Stimulated activated CD4-positive, alpha-beta T cell treated with anti-CD3 and anti-CD28 coated beads, Interleukin-1b, Interleukin-23, amount 100 ng/mL, for 1 hour (primary cell): ENCODE results near the gene OFD1.
A peak's percentile ranks its signal among the peaks of the same experiment; 100 is the strongest.
"Not testable (repeated sequence)": the region's sequence is repeated elsewhere in the genome, so short reads cannot be mapped to it uniquely, and the experiment has no call there.

Experiments
- DNase-seq, 2 donors: peaks; one replicate each; pipeline ENCODE4 v3.0.0-alpha.2; 2020; ENCODE audit warnings: low read depth in 2 of 2

The OFD1 gene

DNA sequence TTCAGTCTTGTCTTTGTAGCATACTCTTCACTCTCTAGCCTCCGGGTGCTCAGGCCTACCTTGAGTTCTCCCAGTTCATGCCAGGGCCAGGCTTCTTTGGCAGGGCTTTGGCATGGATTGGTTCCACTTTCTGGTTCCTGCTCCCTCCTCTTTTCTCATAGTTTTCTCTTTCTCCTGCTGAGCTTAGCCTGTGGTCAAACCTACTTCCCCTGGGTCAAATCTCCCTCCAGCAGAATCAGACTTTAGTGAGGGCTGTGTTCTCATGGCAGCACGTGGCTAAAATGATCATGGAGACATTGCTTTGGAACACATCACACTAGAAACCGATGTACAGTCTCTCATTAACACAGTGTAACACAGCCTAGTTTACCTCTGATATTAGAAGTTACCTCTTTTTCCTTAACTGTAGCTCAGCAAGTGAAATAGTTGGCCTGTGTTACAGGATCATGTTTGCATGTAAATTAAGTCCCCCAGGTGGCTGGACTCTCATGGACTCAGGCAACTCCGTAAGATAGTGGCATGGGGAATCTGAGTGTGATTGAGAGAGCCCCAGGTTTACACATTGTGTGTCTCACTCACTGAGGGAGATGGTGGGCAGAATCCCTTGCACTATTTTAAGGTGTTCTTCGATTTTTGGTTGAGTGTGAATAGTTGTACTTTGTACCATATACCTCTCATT lies 32.3 kb upstream of the OFD1 start:
- no peak for DNase-seq

DNA sequence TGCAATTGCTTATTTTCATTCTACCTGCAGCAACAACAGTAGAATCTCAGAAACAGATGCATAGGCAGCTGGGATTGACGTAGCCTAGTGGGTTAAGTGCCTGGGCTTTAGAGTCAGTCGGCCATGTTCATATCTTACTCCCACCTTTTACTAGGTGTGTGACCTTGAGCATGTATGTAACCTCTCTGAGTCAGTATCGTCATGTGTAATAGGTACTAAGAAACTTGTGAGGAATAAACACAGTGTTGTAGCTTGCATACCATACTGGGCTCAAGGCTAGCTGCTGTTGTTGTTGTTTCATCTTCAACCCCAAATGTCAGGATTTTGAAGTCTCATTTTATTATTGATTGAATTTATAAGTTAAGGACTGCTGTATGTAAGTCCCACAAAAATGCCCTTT lies 31.4 kb upstream of the OFD1 start:
- no peak for DNase-seq

DNA sequence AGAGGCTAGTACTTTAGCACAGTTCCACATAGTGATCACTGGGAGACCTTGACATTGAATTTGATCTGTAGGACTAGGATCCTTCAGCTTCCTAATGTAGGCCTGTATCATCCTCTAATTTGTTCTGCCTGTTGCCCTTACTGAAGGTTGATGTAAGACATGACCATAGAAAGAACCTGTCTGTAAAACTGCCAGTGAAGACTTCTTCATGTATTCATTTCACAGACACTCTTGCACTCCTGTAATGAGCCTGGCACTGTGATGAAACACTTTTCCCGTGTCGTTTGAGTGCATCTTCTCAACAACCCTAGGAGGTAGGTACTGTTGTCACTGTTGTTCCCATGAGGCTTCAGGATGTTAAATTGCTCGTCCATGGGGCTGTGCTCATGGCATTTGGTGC lies 31.0 kb upstream of the OFD1 start:
- no peak for DNase-seq

DNA sequence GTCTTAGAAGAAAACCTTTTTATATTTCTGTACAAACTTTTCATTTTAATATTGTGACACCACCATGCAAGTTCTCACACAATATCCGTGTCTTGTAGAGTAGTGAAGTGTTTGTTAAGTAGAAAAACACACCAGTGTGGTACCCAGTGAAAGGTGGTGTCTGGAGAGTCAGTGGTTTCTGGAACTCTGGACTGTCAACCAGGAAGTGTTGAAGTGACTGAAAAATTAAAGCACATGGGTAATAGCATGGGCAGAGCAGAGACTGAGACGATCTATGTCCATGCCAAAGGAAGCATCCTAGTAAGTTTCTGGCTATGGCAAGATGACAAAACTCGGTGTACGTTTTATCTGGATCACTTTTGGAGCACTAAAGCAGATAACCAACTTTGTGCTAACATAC lies 23.4 kb upstream of the OFD1 start:
- DNase-seq = no peak

DNA sequence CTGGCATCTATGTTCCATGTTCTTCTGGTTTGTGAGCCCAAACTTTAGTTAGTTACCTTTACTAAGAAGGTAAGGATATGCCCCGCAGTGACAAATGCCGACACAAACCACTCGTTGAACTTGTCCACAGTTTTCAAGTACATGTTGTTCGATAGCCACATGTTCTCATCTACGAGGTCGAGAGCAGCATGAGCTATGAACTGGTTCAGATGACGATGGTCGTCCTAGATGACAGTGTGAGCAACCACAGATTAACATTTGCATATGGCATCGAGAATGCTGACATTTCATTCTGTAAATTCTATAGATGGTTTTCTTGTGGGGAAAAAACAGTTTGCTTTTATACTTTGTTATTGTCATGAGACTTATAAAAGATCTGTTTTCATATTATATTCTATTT lies 18.1 kb upstream of the OFD1 start:
- no peak for DNase-seq

DNA sequence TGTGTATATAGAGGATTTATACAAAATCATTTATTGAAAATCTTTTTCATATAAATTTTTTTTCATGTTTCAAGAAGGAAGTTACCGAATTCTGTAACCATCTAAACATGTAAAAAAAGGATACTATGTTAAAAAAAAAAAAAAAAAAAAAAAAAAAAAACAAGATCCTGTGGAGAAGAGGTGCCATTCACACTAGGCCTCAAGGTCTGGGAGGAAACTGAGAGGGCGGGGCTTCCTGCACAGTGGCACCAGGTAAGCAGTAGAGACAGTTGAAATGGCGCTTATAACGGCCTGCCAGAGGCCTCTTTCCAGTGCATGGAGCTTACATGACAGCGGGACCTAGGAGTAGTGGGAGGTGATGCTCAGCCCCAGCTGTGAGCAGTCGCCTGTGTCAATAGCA lies 17.6 kb upstream of the OFD1 start:
- peak in 1 of 2 donors; percentile 8 for DNase-seq

DNA sequence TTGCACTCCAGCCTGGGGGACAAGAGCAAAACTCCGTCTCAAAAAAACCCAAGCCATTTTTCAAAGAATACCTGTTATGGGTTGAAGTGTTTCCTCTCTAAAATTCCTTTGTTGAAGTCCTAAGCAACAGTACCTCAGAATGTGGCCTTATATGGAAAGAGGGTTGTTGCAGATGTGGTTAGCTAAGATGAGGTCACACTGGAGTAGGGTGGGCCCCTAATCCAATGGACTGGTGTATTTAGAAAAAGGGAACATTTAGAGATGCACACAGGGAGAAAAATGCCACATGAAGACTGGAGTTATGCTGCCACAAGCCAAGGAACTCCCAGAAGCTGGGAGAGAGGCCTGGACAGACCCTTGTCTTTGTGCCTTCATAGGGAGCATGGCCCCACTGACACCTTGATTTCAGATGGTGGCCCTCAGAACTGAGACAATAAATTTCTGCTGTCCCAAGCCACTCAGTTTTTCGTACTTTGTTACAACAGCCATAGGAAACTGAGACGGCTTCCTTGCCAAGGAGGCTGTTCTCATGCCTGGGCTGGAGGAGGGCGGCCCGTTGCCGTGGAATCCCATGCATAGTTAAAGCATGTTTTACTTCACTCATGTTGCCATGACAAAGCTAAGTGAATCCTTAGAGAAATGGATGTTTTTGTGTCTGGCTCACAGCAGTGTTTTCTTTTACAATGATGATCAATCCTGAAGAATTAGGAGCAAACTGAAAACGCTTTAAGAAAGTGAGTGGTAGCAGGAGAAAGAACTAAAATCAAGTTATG lies 16.7 kb upstream of the OFD1 start:
- DNase-seq = no peak

DNA sequence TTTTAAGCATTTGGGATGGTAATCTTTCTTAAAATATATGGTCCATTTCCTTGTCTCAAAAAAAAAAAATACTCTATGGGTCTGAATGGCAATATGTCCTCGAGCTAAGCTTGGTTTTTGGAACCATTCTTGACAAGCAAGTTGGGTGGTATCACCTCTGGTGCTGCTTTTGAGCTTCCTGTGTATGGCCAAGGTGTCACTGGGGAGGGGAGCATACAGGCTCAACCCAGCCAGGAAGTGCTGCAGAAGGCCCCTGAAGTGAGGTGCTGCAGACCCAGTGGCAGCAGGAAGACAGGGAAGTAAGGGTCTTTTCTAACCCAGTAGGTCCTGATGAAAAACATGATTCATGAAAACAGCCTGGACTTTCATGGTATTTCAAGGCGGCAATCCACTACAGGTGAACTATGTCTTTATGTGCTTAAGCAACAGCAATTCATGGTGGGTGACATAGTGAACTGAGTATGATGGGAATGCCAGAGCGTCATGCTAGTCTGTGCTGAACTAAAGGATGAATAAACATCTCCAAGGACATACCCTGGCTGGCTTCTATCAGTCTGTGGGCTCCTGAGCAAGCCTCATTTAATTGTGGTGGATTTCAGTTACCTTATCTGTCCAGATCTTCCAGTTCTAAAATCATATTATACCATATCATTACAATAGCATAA lies 15.2 kb upstream of the OFD1 start:
- DNase-seq = no peak

DNA sequence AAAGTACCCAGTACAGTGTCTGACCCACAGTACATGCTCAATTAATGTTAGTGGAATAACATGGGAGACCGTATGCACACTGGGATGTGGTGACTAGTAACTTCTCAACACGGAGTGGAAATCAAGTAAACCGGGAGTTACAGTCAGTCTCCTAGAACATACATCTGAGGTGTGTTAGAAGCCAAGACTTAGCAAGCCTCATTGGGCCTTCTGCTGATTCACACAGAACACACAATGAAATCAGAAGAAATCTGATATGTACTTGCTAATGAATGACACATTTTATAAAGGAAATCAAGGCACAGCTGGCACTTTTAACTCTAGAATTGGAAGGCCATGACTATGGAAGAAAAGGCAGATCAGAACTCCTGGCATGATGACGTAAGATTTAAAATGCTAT lies 13.2 kb upstream of the OFD1 start:
- DNase-seq = no peak

DNA sequence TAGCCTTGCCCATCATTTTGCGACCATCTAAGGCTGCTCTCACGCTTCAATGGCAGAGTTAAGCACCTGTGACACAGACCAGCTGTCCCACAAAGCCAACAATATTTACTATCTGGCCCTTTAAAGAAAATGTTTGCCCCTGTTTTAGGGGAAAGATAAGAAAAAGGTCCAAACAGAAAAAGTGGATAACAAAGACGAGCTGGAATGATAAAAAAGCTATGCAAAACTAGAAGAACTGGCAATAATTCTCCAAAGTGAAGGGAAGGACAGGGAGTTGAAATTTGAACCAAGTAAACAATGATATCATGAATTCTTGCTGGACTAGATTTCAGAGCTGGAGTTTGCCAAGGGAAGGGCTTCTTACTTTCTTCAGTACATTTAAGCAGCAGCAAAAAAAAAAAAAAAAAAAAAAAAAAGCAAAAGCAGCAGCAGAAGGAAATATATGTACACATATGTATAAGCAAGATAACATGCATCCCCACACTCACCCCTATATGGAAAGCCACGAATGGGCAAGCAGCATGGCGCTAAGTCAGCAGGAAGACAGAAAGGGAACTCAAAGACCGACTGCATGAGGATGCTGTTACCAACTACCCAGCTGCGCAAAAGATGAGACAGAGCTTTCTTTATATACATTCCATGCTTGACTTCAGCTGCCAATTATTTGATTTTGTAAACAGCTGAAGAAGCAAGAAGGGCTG lies 12.6 kb upstream of the OFD1 start:
- no peak for DNase-seq

DNA sequence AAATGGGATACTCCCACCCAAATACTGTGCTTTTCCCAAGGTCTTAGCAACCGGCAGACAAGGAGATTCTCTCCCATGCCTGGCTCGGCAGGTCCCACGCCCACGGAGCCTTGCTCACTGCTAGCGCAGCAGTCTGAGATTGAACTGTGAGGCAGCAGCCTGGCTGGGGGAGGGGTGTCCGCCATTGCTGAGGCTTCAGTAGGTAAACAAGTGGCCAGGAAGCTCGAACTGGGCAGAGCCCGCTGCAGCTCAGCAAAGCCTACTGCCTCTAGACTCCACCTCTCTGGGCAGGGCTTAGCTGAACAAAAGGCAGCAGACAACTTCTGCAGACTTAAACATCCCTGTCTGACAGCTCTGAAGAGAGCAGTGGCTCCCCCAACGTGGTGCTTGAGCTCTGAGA lies 9.7 kb upstream of the OFD1 start:
- DNase-seq = peak in 1 of 2 donors; percentile 3

DNA sequence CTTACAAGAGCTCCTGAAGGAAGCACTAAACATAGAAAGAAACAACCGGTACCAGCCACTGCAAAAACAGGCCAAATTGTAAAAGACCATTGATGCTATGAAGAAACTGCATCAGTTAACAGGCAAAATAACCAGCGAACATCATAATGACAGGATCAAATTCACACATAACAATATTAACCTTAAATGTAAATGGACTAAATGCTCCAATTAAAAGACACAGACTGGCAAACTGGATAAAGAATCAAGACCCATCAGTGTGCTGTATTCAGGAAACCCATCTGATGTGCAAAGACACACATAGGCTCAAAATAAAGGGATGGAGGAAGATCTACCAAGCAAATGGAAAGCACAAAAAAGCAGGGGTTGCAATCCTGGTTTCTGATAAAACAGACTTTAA lies 8.0 kb upstream of the OFD1 start:
- not testable (repeated sequence) for DNase-seq

DNA sequence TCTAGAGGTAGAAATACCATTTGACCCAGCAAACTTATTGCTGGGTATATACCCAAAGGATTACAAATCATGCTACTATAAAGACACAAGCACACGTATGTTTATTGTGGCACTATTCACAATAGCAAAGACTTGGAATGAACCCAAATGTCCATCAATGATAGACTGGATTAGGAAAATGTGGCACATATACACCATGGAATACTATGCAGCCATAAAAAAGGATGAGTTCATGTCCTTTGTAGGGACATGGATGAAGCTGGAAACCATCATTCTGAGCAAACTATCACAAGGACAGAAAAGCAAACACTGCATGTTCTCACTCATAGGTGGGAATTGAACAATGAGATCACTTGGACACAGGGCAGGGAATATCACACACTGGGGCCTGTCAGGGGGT lies 4.0 kb upstream of the OFD1 start:
- not testable (repeated sequence) for DNase-seq

DNA sequence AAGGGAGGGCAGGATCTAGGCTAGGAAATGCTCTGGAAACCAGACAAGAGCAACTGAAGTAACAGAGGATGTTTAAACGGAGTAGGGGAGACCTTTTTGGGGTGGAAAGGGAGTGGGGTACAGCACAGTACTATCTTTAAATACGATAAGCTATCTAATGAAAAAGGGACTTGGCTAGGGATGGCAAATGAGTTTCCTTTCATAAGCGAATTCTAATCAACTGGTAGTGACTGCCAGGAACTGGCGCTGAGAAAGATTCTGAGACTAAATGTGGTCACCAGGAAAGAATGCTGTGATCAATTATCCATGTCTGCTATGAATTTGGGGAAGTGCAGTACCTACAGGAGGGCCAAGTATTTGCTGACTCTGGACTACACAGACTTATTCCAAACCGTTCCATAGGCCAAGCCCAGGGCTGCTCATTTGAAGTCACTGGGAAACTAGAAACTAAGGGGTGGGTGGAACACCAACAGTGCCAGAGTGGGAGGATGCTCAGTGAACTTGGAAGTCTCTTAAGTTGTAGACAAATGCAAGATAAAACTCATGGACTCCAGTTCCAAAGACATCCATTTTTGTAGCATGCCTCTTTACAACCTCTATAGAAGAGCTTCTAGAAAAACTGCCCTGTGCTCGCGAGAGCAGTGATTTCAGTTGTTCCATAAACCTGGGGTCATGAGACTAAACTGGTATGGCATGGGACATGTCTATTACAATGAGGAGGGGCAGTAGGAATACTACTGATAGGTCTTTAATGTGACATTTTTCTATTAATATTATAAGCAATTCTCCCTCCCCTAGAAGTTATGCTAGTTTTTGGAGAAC lies 2.1 kb upstream of the OFD1 start:
- DNase-seq = no peak

DNA sequence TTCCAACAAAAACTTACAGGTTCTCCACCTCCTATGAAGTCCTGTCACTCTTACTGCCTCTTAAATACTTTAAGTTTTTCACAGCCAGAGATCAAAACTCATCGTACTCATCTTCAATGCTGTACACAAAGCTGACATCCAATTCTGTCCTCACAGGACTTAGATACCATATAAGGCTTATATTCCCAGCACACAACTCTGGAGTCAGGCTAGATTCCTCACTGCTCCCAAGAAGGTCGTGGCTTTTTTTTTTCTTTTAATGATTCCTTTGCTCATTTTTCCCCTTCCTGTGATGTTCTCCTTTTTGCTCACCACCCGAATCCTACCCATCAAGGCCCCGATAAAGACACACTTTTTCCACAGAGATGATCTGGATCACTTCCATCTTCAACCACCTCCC lies 1.0 kb upstream of the OFD1 start:
- no peak for DNase-seq

DNA sequence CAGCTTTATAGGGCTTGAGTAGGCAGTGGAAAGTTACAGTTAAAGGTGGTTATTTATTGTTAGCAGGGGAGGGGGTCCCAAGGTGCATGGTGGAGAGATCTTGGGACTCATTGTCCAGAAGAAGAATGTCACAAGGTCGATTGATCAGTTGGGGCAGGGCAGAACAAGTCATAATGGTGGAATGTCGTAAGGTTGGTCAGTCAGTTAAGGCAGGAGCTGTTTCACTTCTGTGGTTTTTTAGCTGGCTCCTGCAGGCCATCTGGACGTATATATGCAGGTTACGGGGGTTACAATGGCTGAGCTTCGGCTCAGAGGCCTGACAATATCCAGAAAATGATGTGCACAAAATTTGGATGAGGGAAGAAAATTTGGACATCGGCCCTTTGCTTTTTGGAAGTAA lies 7.1 kb downstream of the OFD1 start:
- DNase-seq = no peak

DNA sequence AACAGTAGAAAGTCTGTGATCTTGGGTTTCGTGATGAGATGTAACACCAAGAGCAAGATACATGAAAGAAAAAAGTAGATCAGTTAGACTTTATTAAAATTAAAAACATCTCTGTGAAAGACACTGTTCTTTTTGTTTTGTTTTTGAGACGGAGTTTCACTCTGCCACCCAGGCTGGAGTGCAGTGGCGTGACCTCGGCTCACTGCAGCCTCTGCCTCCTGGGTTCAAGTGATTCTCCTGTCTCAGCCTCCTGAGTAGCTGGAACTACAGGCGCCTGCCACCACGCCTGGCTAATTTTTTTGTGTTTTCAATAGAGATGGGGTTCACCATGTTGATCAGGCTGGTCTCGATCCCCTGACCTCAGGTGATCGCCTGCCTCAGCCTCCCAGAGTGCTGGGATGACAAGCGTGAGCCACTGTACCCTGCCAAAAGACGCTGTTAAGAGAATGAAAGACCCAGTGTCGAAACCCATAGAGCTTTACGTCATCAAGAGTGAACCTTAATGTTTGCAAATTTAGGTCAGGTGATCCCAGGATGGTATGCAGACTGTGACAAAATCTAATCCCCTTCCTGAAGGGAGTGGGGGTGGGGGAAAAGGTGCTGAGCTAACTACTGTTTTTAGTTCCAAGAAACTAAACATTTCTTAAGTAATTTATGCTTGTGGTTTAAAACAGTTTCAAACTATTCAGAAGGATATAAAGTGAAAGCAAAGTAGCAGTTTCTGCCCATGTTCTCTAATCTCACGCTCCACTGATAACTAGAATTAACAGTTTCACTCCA lies 8.0 kb downstream of the OFD1 start:
- DNase-seq = no peak

DNA sequence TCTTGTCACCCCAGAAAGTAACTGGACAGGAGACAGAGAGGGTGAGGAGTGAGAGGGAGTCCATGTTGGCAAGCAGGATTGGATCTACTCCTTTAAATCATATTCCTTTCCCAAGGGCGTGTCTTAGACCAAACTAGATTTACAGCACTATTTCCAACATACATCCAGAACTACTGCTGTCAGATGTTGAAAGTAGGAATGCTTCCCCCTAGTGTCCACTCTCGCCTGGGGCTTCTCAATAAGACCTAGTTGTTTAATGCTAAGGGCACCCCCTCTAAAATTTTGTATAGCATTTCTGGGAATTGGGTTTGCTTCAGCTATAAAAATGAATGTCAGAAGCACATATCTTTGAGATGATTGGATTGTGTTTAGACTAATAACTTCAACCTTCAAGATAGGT lies 13.3 kb downstream of the OFD1 start:
- DNase-seq = no peak

DNA sequence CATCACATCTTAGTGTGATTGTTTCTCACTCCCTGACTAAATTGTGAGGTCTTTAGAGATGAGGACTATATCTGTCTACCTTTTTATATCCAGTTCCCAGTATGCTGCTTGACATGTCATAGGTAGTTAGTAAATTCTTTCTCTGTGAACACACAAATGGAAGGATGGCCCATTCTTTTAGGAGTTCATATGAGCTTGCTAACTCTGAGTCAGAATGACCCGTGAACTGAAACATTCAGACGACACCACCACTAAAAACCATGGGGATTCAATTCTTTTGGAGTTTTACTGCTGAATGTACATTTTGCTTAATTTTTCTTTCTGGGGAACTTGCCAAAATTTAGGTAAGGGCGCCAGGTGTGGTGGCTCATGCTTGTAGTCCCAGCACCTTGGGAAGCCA lies 13.9 kb downstream of the OFD1 start:
- DNase-seq = no peak

DNA sequence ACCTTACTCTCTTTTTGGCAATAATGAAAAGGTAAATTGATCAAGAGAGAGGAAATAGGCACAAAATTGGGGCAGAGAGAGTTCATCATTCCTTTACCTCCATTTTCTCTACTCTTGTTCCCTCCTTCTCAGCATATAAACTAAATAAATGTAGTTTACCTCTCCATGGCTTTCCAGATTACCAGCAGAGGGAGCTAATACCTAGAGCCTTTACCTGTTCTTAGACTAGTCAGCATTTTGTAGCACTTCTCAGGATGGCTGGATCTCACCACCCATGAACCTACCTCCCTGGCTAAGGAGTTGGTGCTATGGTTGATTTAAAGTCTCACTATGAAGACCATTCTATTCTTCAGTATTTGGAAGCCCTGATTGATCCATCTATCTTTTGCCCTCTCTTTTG lies 15.7 kb downstream of the OFD1 start:
- no peak for DNase-seq

DNA sequence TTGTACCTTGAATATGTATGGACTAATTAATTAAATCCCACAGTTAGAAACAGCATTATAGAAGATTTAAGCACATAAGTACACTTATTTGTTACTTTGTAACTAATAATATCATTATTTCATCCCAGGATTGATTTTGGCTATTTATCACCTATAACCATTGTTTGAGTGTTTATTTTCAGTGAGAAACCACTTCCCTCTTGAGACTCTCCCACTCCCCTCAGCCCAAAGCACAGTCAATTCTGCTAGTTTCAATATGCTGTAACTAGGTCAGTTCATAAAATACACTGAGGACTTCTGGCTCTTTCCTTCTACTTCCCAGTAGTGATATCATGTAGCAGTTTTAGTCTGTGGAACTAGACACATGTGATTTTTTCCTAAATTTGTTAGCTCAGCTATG lies 16.3 kb downstream of the OFD1 start:
- no peak for DNase-seq
